ENCODE measurements around the gene ANKHD1.

DNA sequence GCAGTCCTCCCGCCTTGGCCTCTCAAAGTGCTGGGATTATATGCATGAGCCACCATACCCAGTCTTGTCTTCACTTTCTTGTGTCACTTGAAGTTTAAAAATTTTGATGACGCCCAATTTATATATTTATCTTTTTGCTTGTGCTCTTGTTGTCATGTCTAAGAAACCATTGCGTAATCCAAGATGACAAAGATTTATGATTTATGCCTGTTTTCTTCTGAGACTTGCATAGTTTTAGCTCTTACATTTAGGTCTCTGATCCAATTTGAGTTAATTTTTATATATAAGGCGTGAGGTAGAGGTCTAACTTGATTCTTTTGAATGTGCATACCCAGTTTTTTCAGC is 18.6 kb downstream of the ANKHD1 start:
- TF ChIP-seq, protein P1, sequence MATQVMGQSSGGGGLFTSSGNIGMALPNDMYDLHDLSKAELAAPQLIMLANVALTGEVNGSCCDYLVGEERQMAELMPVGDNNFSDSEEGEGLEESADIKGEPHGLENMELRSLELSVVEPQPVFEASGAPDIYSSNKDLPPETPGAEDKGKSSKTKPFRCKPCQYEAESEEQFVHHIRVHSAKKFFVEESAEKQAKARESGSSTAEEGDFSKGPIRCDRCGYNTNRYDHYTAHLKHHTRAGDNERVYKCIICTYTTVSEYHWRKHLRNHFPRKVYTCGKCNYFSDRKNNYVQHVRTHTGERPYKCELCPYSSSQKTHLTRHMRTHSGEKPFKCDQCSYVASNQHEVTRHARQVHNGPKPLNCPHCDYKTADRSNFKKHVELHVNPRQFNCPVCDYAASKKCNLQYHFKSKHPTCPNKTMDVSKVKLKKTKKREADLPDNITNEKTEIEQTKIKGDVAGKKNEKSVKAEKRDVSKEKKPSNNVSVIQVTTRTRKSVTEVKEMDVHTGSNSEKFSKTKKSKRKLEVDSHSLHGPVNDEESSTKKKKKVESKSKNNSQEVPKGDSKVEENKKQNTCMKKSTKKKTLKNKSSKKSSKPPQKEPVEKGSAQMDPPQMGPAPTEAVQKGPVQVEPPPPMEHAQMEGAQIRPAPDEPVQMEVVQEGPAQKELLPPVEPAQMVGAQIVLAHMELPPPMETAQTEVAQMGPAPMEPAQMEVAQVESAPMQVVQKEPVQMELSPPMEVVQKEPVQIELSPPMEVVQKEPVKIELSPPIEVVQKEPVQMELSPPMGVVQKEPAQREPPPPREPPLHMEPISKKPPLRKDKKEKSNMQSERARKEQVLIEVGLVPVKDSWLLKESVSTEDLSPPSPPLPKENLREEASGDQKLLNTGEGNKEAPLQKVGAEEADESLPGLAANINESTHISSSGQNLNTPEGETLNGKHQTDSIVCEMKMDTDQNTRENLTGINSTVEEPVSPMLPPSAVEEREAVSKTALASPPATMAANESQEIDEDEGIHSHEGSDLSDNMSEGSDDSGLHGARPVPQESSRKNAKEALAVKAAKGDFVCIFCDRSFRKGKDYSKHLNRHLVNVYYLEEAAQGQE (IDR thresholded peaks at IDR 0.05): no peak
- TF ChIP-seq, protein P2, sequence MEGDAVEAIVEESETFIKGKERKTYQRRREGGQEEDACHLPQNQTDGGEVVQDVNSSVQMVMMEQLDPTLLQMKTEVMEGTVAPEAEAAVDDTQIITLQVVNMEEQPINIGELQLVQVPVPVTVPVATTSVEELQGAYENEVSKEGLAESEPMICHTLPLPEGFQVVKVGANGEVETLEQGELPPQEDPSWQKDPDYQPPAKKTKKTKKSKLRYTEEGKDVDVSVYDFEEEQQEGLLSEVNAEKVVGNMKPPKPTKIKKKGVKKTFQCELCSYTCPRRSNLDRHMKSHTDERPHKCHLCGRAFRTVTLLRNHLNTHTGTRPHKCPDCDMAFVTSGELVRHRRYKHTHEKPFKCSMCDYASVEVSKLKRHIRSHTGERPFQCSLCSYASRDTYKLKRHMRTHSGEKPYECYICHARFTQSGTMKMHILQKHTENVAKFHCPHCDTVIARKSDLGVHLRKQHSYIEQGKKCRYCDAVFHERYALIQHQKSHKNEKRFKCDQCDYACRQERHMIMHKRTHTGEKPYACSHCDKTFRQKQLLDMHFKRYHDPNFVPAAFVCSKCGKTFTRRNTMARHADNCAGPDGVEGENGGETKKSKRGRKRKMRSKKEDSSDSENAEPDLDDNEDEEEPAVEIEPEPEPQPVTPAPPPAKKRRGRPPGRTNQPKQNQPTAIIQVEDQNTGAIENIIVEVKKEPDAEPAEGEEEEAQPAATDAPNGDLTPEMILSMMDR (IDR thresholded peaks at IDR 0.05; ENCODE audit: low read depth, low read length, missing input control): no peak
- TF ChIP-seq, protein P3, sequence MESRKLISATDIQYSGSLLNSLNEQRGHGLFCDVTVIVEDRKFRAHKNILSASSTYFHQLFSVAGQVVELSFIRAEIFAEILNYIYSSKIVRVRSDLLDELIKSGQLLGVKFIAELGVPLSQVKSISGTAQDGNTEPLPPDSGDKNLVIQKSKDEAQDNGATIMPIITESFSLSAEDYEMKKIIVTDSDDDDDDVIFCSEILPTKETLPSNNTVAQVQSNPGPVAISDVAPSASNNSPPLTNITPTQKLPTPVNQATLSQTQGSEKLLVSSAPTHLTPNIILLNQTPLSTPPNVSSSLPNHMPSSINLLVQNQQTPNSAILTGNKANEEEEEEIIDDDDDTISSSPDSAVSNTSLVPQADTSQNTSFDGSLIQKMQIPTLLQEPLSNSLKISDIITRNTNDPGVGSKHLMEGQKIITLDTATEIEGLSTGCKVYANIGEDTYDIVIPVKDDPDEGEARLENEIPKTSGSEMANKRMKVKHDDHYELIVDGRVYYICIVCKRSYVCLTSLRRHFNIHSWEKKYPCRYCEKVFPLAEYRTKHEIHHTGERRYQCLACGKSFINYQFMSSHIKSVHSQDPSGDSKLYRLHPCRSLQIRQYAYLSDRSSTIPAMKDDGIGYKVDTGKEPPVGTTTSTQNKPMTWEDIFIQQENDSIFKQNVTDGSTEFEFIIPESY (IDR thresholded peaks at IDR 0.05): no peak
- TF ChIP-seq TAF1 (conservative IDR thresholded peaks at IDR 0.05): no peak
- no peak for TF ChIP-seq SP1 (IDR thresholded peaks at IDR 0.05)
- no peak for TF ChIP-seq YY1 (IDR thresholded peaks at IDR 0.05)
- TF ChIP-seq RAD21 (IDR thresholded peaks at IDR 0.05): no peak
- TF ChIP-seq GABPA (IDR thresholded peaks at IDR 0.05 in 1 of 2, conservative IDR thresholded peaks at IDR 0.05 in 1 of 2): no peak
- TF ChIP-seq EGR1 (IDR thresholded peaks at IDR 0.05; ENCODE audit: low read depth in 2 of 2): no peak
- TF ChIP-seq, protein P4, sequence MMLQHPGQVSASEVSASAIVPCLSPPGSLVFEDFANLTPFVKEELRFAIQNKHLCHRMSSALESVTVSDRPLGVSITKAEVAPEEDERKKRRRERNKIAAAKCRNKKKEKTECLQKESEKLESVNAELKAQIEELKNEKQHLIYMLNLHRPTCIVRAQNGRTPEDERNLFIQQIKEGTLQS (IDR thresholded peaks at IDR 0.05): no peak
- TF ChIP-seq RXRA (IDR thresholded peaks at IDR 0.05): no peak
- TF ChIP-seq, protein P5, sequence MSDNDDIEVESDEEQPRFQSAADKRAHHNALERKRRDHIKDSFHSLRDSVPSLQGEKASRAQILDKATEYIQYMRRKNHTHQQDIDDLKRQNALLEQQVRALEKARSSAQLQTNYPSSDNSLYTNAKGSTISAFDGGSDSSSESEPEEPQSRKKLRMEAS (IDR thresholded peaks at IDR 0.05): no peak
- no peak for TF ChIP-seq FOXA1 (IDR thresholded peaks at IDR 0.05)
- no peak for TF ChIP-seq JUND (IDR thresholded peaks at IDR 0.05)
